GM12878 (cell line): Measurements from ENCODE around the gene ITGBL1. TPM values are rescaled to one million over a fixed set of nuclear protein-coding genes. Genes with fewer than 3 reads are reported as not detected.

Source experiments
- ATAC-seq: fragments of 200-7000 bp; cut with Tn5 transposase; 3 replicates; pipeline ENCODE4 v1.9.1; 2020; ENCODE audit warnings: mild to moderate bottlenecking, moderate library complexity
- BruUV-seq: library from RNA; stranded (reverse); fragments of 400-500 nt; replicated peaks from 2 replicates; lab custom pipeline; 2021; lab: Mats Ljungman, UMichigan
- CTCF ChIA-PET: fragments of 300-600 bp; sonication (Branson Sonifier 250); formaldehyde crosslinking; extraction: SDS; loops from one replicate; lab custom pipeline; 2021; ENCODE audit warnings: inconsistent platforms; lab: Yijun Ruan, JAX
- POLR2A ChIA-PET: fragments of 350-600 bp; formaldehyde crosslinking; extraction: SDS; loops from one replicate; lab custom pipeline; 2021; ENCODE audit warnings: inconsistent platforms; lab: Charles Lee
- RAD21 ChIA-PET: fragments of 300-600 bp; sonication (Branson Sonifier 250); formaldehyde crosslinking; loops from one replicate; lab custom pipeline; 2023; ENCODE audit warnings: antibody characterized with exemption; ENCODE audit not compliant: unreplicated experiment; lab: Charles Lee
- SMC1A ChIA-PET: fragments of 300-600 bp; sonication (Branson Sonifier 250); formaldehyde crosslinking; loops from one replicate; lab custom pipeline; 2023; ENCODE audit not compliant: unreplicated experiment, uncharacterized antibody; lab: Charles Lee
- DNase-seq: peaks from one replicate; pipeline ENCODE4 v3.0.0-alpha.2; 2011; ENCODE audit warnings: low read depth, low spot score
- FAIRE-seq: peaks from 3 replicates; lab custom pipeline; 2011; peaks lifted over from hg19 to GRCh38; lab: Jason Lieb, UNC
- H2AFZ ChIP-seq: 2 replicates; pipeline ENCODE4 v1.6.0; 2011; ENCODE audit warnings: low read depth, low read length, control low read depth; ENCODE audit not compliant: control insufficient read depth
- H3K27ac ChIP-seq: 2 replicates; pipeline ENCODE4 v1.5.1; 2011; ENCODE audit warnings: control low read depth; ENCODE audit not compliant: control insufficient read depth, insufficient read depth
- H3K27me3 ChIP-seq, 2 experiments: replicated peaks in 1 of 2; 2 replicates each; pipeline versions ENCODE4 v1.6.0 to v1.6.1; 2011; ENCODE audit warnings: low read length in 1 of 2; ENCODE audit not compliant: control insufficient read depth in 2 of 2, insufficient read depth in 2 of 2
- H3K36me3 ChIP-seq, 2 experiments: 2 replicates each; pipeline ENCODE4 v1.5.1; 2011; ENCODE audit warnings: low read length in 1 of 2; ENCODE audit not compliant: control insufficient read depth in 2 of 2, insufficient read depth in 2 of 2
- H3K4me1 ChIP-seq: 2 replicates; pipeline ENCODE4 v1.6.1; 2011; ENCODE audit warnings: mild to moderate bottlenecking, low read length, moderate library complexity, mixed read lengths; ENCODE audit not compliant: control insufficient read depth, insufficient read depth
- H3K4me2 ChIP-seq: 2 replicates; pipeline ENCODE4 v1.6.0; 2011; ENCODE audit warnings: control low read depth; ENCODE audit not compliant: control insufficient read depth, insufficient read depth
- H3K4me3 ChIP-seq: fragments of 200-600 bp; sonication (generic); 2 replicates; pipeline ENCODE4 v1.5.1; 2016
- H3K79me2 ChIP-seq: 2 replicates; pipeline ENCODE4 v1.6.0; 2011; ENCODE audit warnings: low read length; ENCODE audit not compliant: control insufficient read depth, insufficient read depth
- H3K9ac ChIP-seq: 2 replicates; pipeline ENCODE4 v1.8.0; 2011; ENCODE audit warnings: low read length, control low read depth, mixed read lengths; ENCODE audit not compliant: control insufficient read depth, insufficient read depth
- H3K9me3 ChIP-seq: replicated peaks from 3 replicates; pipeline ENCODE4 v1.5.1; 2011; ENCODE audit warnings: mild to moderate bottlenecking, low read length; ENCODE audit not compliant: control insufficient read depth, insufficient read depth
- H4K20me1 ChIP-seq: 2 replicates; pipeline ENCODE4 v1.6.0; 2011; ENCODE audit not compliant: control insufficient read depth, insufficient read depth
- CBX3 ChIP-seq: fragments of 200-600 bp; sonication (generic); IDR thresholded peaks from 2 replicates; pipeline ENCODE4 v1.6.1; 2016; ENCODE audit warnings: low read depth, borderline replicate concordance
- MTA2 ChIP-seq: fragments of 450-650 bp; IDR thresholded peaks from 2 replicates; pipeline ENCODE4 v1.6.1; 2016; ENCODE audit warnings: low read depth, mild to moderate bottlenecking, moderate library complexity
- WGBS: methylation state at CpG from one replicate; pipeline ENCODE4 v1.1.6; 2016; ENCODE audit warnings: low lambda C conversion rate; ENCODE audit not compliant: insufficient replicate concordance, insufficient coverage; ENCODE audit errors: missing lambda C conversion rate; 5-methylcytosine and 5-hydroxymethylcytosine counted together
- in situ Hi-C: fragments of 300-500 bp; cut with MboI; formaldehyde crosslinking; loops from 9 replicates; pipeline ENCODE4 v1.14.3; 2018; ENCODE audit warnings: mixed read lengths
- intact Hi-C: fragments of 100-400 bp; cut with micrococcal nuclease; formaldehyde crosslinking; loops from one replicate; pipeline ENCODE4 v1.14.2; 2022; ENCODE audit not compliant: unreplicated experiment
- polyA plus RNA-seq, 11 experiments: library from polyadenylated mRNA; depleted of rRNA in 4 of 11; unstranded in 6 of 11; stranded (reverse) in 5 of 11; fragments of >200 nt; fragmentation: Nextera tagmentation in 4 of 11; fragmentation: Illumina TruSeq in 1 of 11; extraction: Ambion mirVana in 4 of 11; extraction: Trizol in 1 of 11; gene quantifications; 1 replicate in 1 of 11; 2 replicates in 10 of 11; pipeline versions ENCODE4 v1.2.1 to v1.2.3, GENCODE V29; 2011 to 2016; ENCODE audit warnings: inconsistent platforms in 2 of 11, missing spikeins in 2 of 11, low read depth in 1 of 11
- total RNA-seq, 4 experiments: library from RNA; depleted of rRNA in 3 of 4; stranded (reverse); fragments of >200 nt in 3 of 4; fragmentation: Illumina TruSeq in 1 of 4; extraction: Trizol in 1 of 4; gene quantifications; 2 replicates each; pipeline versions ENCODE4 v1.2.1 to v1.2.3, GENCODE V29; 2013 to 2021
- TF ChIP-seq, protein P1 (sequence below): fragments of 150-350 bp; IDR thresholded peaks from 2 replicates; pipeline ENCODE4 v1.6.1; 2016; ENCODE audit warnings: low read depth, low read length

Gene ITGBL1
- total and polyA plus RNA-seq, 10 of the 15 experiments (the other 5 are each of a cell fraction or from before 2014, with no cell fraction given) = 0.17 to 2.8 (median 0.28) TPM; not detected in 3

DNA sequence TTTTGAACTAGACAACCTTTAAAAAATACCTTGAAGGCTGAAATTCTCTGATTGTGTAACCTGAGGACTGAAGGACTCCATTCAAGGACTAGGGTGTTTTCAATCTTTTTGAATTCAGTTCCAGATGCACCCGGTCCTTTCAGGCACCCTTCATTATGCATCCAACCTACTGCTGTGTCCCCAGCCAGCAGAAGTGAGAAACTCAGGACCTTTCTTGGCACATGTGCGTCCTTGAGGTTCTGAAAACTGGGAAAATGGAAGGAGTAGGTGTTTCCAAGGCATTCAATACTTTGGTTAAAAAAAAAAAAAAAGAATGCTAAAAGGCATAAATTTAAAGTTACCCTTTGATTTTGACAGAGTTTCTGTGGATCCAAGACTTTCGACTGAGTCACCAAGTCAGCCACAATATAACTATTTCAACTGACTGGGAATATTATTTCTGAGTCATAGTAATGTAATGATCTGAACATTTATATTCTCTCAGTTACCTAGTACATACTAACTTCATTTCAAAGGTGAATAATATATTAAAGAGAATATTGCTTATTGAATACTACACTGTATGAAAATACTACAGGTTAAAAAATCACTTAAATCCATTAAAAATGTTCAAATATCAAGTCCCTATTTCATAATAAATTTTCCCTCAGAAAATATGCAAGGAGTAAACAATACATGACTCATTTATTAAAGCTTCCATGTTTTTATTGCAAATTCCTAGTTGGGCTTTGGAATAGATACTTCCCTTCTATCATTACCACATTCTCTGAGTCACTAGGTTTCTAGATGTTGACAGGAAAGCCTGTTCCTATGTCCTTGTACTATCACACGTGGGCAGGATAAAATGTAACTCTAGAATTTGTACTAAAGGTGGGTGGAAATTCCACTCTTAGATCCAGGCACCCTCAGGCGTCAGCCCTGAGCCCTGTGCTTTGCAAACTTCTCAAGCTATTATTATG is 2.4 kb upstream of the ITGBL1 start:
- Histone ChIP-seq H3K4me3 (no peak overlapping the region), H3K79me2 (no peaks in the 10 kb centered on the region), H4K20me1 (no peaks in the 10 kb centered on the region), H2AFZ (no peak overlapping the region), H3K9ac (no peak overlapping the region), H3K27ac (no peak overlapping the region), H3K36me3 (no peaks in the 10 kb centered on the region), H3K4me2 (no peak overlapping the region), H3K9me3 (no peaks in the 10 kb centered on the region), H3K27me3 (no peaks in the 10 kb centered on the region; a peak in 1 of 4 replicates), H3K4me1 (no peaks in the 10 kb centered on the region)
- ATAC-seq = no peak
- ChIA-PET SMC1A (no interaction called here), RAD21 (no interaction called here), POLR2A (no interaction called here), CTCF (no interaction called here)
- under 1% methylated on average over 5 of the region's 5 CpGs for WGBS
- intact Hi-C loops = no loop called here
- no peak for DNase-seq
- TF ChIP-seq CBX3 (no peak), MTA2 (no peak)
- TF ChIP-seq, protein P1, sequence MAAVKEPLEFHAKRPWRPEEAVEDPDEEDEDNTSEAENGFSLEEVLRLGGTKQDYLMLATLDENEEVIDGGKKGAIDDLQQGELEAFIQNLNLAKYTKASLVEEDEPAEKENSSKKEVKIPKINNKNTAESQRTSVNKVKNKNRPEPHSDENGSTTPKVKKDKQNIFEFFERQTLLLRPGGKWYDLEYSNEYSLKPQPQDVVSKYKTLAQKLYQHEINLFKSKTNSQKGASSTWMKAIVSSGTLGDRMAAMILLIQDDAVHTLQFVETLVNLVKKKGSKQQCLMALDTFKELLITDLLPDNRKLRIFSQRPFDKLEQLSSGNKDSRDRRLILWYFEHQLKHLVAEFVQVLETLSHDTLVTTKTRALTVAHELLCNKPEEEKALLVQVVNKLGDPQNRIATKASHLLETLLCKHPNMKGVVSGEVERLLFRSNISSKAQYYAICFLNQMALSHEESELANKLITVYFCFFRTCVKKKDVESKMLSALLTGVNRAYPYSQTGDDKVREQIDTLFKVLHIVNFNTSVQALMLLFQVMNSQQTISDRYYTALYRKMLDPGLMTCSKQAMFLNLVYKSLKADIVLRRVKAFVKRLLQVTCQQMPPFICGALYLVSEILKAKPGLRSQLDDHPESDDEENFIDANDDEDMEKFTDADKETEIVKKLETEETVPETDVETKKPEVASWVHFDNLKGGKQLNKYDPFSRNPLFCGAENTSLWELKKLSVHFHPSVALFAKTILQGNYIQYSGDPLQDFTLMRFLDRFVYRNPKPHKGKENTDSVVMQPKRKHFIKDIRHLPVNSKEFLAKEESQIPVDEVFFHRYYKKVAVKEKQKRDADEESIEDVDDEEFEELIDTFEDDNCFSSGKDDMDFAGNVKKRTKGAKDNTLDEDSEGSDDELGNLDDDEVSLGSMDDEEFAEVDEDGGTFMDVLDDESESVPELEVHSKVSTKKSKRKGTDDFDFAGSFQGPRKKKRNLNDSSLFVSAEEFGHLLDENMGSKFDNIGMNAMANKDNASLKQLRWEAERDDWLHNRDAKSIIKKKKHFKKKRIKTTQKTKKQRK = no peak
- BruUV-seq = no TSS peak
- no peak for FAIRE-seq
- in situ Hi-C loops = no loop called here
